ENCODE results near the gene BPIFB2. TPM values are rescaled to one million over a fixed set of nuclear protein-coding genes. Genes with fewer than 3 reads are reported as not detected.

Gene BPIFB2
- total RNA-seq, 4 donors from 2014 or later, result not detected

GRCh38 chr20:32990426-32990825 lies 17.1 kb upstream of the BPIFB2 start:
- Histone ChIP-seq H3K4me1 (no peaks in the 10 kb centered on the region), H3K36me3 (no peaks in the 10 kb centered on the region), H3K4me3 (replicated peaks in 1 of 3) (no peak overlapping the region), H3K27me3 (no peaks in the 10 kb centered on the region), H3K27ac (no peak overlapping the region), H3K9me3 (no peaks in the 10 kb centered on the region)
- intact Hi-C loops (cut with DNase I), result no loop called here
- TF ChIP-seq POLR2A (IDR thresholded peaks at IDR 0.05), result no peak
- TF ChIP-seq, protein P1, sequence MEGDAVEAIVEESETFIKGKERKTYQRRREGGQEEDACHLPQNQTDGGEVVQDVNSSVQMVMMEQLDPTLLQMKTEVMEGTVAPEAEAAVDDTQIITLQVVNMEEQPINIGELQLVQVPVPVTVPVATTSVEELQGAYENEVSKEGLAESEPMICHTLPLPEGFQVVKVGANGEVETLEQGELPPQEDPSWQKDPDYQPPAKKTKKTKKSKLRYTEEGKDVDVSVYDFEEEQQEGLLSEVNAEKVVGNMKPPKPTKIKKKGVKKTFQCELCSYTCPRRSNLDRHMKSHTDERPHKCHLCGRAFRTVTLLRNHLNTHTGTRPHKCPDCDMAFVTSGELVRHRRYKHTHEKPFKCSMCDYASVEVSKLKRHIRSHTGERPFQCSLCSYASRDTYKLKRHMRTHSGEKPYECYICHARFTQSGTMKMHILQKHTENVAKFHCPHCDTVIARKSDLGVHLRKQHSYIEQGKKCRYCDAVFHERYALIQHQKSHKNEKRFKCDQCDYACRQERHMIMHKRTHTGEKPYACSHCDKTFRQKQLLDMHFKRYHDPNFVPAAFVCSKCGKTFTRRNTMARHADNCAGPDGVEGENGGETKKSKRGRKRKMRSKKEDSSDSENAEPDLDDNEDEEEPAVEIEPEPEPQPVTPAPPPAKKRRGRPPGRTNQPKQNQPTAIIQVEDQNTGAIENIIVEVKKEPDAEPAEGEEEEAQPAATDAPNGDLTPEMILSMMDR (IDR thresholded peaks at IDR 0.05), result no peak
- no peak for DNase-seq
- 75 to 76% methylated on average over 3 of the region's 3 CpGs for whole genome bisulfite sequencing, 2 donors

GRCh38 chr20:32991383-32991782 lies 16.1 kb upstream of the BPIFB2 start:
- DNase-seq, result no peak
- TF ChIP-seq, protein P1 (IDR thresholded peaks at IDR 0.05), result no peak
- TF ChIP-seq POLR2A (IDR thresholded peaks at IDR 0.05), result no peak
- 60 to 64% methylated on average over 3 of the region's 3 CpGs for WGBS, 2 donors

DNA sequence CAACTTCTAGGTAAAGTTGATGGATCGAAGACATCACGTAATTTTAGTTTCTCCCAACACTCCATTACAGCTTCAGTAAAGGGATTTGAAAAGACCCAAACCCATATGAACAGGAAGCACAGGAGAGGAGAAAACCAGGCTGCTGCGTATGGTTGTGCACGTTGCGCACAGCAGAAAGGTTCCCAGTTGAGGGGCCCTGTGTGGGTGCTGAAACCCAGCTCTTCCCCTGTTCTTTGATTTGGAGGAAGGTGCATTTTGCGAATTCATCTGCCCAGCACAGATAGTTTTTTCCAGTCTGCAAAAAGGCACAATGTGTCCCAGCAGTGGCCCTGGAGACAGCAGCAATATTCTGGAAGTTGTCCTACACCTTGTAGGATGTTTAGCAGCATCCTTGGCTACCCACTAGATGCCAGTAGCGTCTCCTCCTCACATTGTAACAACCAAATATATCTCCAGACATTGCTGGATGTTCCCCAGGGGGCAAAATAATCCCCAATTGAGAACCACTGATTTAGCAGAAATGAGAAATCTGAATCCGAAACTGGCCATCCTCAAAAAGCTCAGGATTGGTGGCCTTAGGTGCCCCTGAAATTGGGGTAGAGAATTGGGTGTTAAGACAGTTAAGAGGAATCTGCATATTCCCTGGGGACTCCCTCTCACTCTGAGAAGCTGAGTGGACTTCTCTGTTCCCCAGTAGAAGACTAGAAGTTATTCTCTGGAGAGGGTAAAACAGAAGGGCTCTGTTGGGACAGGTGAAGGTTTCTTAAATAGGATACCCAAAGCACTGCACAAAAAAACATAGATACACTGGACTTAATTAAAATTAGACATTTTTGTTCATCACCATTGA lies 15.5 kb upstream of the BPIFB2 start:
- DNase-seq, result no peak
- Histone ChIP-seq H3K36me3 (no peaks in the 10 kb centered on the region), H3K9me3 (no peaks in the 10 kb centered on the region), H3K4me3 (replicated peaks in 1 of 3) (no peak overlapping the region), H3K27ac (no peak overlapping the region), H3K27me3 (no peaks in the 10 kb centered on the region), H3K4me1 (no peaks in the 10 kb centered on the region)
- TF ChIP-seq, protein P1 (IDR thresholded peaks at IDR 0.05), result no peak
- TF ChIP-seq POLR2A (IDR thresholded peaks at IDR 0.05), result no peak
- intact Hi-C loops (cut with DNase I), result no loop called here
- 77 to 84% methylated on average over 8 of the region's 8 CpGs for WGBS, 2 donors

More at GRCh38 chr20:32991383-32991782, 16.1 kb upstream of the BPIFB2 start:
- H3K9me3 ChIP-seq, result no peaks in the 10 kb centered on the region
- intact Hi-C loops (cut with DNase I), result no loop called here
- H3K27me3 ChIP-seq, result no peaks in the 10 kb centered on the region
- H3K4me3 ChIP-seq (replicated peaks in 1 of 3), result no peak overlapping the region
- H3K27ac ChIP-seq, result no peak overlapping the region
- H3K4me1 ChIP-seq, result no peaks in the 10 kb centered on the region
- no peaks in the 10 kb centered on the region for H3K36me3 ChIP-seq

DNA sequence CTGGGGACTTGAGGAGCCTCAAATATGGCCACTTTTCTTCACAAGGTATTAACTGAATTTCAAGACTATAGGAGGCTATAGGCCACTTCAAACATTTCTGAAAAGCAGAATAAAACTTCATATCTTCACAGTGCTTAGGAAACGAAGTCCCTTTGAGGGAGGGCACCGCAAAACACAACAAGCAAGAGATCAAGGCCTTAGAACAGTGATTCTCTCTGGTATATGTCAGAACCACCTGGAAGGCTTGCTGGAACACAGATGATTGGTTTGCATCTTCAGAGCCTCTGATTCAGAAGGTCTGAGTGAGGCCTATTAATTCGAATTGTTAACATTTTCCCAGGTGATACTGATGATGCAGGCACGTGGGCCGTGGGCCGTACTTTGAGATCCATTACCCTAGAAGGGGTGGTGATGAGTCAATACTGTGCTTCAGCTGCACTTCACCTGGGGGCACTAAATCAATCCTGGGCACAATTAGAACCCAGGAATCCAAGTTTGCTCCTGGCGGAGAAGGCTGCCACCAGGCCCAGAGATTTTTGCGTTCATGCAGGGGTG lies 13.9 kb upstream of the BPIFB2 start:
- no peaks in the 10 kb centered on the region for H3K27me3 ChIP-seq
- TF ChIP-seq POLR2A (IDR thresholded peaks at IDR 0.05), result no peak
- TF ChIP-seq, protein P1 (IDR thresholded peaks at IDR 0.05), result no peak
- no peak overlapping the region for H3K4me3 ChIP-seq (replicated peaks in 1 of 3)
- no peaks in the 10 kb centered on the region for H3K36me3 ChIP-seq
- no peaks in the 10 kb centered on the region for H3K9me3 ChIP-seq
- no peaks in the 10 kb centered on the region for H3K4me1 ChIP-seq
- intact Hi-C loops (cut with DNase I), result no loop called here
- WGBS, 2 donors, result 86 to 89% methylated on average over 8 of the region's 8 CpGs
- no peak for DNase-seq
- no peak overlapping the region for H3K27ac ChIP-seq

DNA sequence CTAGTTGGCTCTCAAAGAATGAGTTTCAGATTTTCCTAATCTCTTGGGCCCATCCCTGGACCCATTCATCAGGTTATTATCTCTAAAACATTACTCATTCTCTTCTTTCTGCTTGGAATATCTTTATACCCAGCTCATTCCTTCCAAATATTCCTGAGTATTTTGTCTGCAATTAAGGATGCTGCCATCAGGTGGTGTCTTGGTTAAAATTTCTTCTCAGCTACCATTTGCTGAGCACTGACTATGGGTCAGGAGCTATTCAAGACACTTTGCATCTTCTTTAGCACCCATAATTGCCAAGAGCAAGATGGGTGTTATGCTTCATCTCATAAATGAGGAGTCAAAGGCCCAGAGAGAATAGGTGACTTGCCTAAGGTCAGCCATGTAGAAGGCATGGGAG lies 11.7 kb upstream of the BPIFB2 start:
- DNase-seq, result no peak
- Histone ChIP-seq H3K27ac (no peak overlapping the region), H3K27me3 (no peaks in the 10 kb centered on the region), H3K4me3 (replicated peaks in 1 of 3) (no peak overlapping the region), H3K36me3 (no peaks in the 10 kb centered on the region), H3K4me1 (no peaks in the 10 kb centered on the region), H3K9me3 (no peaks in the 10 kb centered on the region)
- intact Hi-C loops (cut with DNase I), result no loop called here
- no peak for TF ChIP-seq POLR2A (IDR thresholded peaks at IDR 0.05)
- TF ChIP-seq, protein P1 (IDR thresholded peaks at IDR 0.05), result no peak

Data from thyroid gland (tissue), 4 donors.